ENCODE results near the gene GPR52.
A peak's percentile ranks its signal among the peaks of the same experiment; 100 is the strongest.

The GPR52 gene

DNA sequence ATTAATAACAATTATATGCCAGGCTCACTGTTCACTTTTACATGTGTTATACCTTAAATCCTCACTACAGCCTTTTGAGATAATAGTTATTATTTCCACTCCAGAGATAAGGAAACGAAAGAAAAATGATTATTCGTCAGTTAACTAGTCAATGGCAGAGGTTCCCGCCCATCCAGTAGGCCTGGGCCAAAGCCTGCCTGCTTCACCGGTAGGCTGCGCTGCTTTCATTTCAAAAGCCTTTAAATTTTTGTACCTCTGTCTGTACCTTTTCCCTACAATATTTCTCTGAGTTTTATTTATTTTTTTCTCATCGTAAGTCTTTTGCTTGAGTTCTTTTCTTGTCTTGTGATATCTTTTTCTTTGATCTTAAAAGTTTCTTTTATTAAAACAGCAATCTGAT, 3.6 kb downstream of the GPR52 start:
- Histone ChIP-seq H3K4me3 (ENCODE audit: insufficient read depth, low read length, poor library complexity, severe bottlenecking) (no peak overlapping the region), H3K79me2 (ENCODE audit: insufficient read depth, low read length) (no peaks in the 10 kb centered on the region; the same call in 1 of the 2 replicates), H3K9ac (ENCODE audit: low read length) (no peak overlapping the region), H3K4me2 (ENCODE audit: low read depth, low read length, poor library complexity, severe bottlenecking) (no peak overlapping the region), H3F3A (ENCODE audit: insufficient read depth) (0 out of 2 replicates have a peak, but pooled peaks cover 17% of the 10 kb centered on the region), H3K27ac (ENCODE audit: low read depth, low read length) (no peak overlapping the region), H3K9me3 (ENCODE audit: insufficient read depth, low read length) (no peaks in the 10 kb centered on the region), H3K27me3 (ENCODE audit: low read length) (no peaks in the 10 kb centered on the region), H4K20me1 (ENCODE audit: low read depth, low read length) (no peaks in the 10 kb centered on the region), H2AFZ (ENCODE audit: low read depth, low read length, severe bottlenecking) (no peak overlapping the region), H3K9me2 (replicated peaks; ENCODE audit: insufficient read depth, low read length) (no peaks in the 10 kb centered on the region), H3K36me3 (ENCODE audit: low read length) (no peaks in the 10 kb centered on the region)
- no peak for TF ChIP-seq EZH2phosphoT487 (conservative IDR thresholded peaks at IDR 0.05; ENCODE audit: low read length)
- TF ChIP-seq, protein P1, sequence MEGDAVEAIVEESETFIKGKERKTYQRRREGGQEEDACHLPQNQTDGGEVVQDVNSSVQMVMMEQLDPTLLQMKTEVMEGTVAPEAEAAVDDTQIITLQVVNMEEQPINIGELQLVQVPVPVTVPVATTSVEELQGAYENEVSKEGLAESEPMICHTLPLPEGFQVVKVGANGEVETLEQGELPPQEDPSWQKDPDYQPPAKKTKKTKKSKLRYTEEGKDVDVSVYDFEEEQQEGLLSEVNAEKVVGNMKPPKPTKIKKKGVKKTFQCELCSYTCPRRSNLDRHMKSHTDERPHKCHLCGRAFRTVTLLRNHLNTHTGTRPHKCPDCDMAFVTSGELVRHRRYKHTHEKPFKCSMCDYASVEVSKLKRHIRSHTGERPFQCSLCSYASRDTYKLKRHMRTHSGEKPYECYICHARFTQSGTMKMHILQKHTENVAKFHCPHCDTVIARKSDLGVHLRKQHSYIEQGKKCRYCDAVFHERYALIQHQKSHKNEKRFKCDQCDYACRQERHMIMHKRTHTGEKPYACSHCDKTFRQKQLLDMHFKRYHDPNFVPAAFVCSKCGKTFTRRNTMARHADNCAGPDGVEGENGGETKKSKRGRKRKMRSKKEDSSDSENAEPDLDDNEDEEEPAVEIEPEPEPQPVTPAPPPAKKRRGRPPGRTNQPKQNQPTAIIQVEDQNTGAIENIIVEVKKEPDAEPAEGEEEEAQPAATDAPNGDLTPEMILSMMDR (IDR thresholded peaks at IDR 0.05; ENCODE audit: insufficient read depth, low read length, poor library complexity, severe bottlenecking), result no peak

GRCh38 chr1:174465855-174466254, 18.1 kb downstream of the GPR52 start:
- no peak overlapping the region for H3K4me2 ChIP-seq (ENCODE audit: low read depth, low read length, poor library complexity, severe bottlenecking)
- peak overlapping the region; percentile 39; the same call in 1 of the 2 replicates for H3K27ac ChIP-seq (ENCODE audit: low read depth, low read length)
- 0 out of 2 replicates have a peak, but pooled peaks cover 2% of the 10 kb centered on the region for H3F3A ChIP-seq (ENCODE audit: insufficient read depth)
- peaks cover 6% of the 10 kb centered on the region; the same call in 1 of the 2 replicates for H3K36me3 ChIP-seq (ENCODE audit: low read length)
- TF ChIP-seq EZH2phosphoT487 (conservative IDR thresholded peaks at IDR 0.05; ENCODE audit: low read length), result no peak
- TF ChIP-seq, protein P1 (IDR thresholded peaks at IDR 0.05; ENCODE audit: insufficient read depth, low read length, poor library complexity, severe bottlenecking), result no peak
- H3K4me3 ChIP-seq (ENCODE audit: insufficient read depth, low read length, poor library complexity, severe bottlenecking), result no peak overlapping the region
- H3K27me3 ChIP-seq (ENCODE audit: low read length), result no peaks in the 10 kb centered on the region
- 0 out of 2 replicates have a peak, but pooled peaks cover 5% of the 10 kb centered on the region for H3K9me3 ChIP-seq (ENCODE audit: insufficient read depth, low read length)
- H2AFZ ChIP-seq (ENCODE audit: low read depth, low read length, severe bottlenecking), result no peak overlapping the region
- H4K20me1 ChIP-seq (ENCODE audit: low read depth, low read length), result no peaks in the 10 kb centered on the region; the same call in 1 of the 2 replicates
- no peaks in the 10 kb centered on the region for H3K79me2 ChIP-seq (ENCODE audit: insufficient read depth, low read length)
- no peak overlapping the region for H3K9ac ChIP-seq (ENCODE audit: low read length)
- H3K9me2 ChIP-seq (replicated peaks; ENCODE audit: insufficient read depth, low read length), result no peaks in the 10 kb centered on the region

GRCh38 chr1:174466607-174467006, 18.8 kb downstream of the GPR52 start:
- H3K9me3 ChIP-seq (ENCODE audit: insufficient read depth, low read length), result 0 out of 2 replicates have a peak, but pooled peaks cover 5% of the 10 kb centered on the region
- no peaks in the 10 kb centered on the region for H3K27me3 ChIP-seq (ENCODE audit: low read length)
- no peak overlapping the region for H3K4me2 ChIP-seq (ENCODE audit: low read depth, low read length, poor library complexity, severe bottlenecking)
- no peaks in the 10 kb centered on the region for H3K9me2 ChIP-seq (replicated peaks; ENCODE audit: insufficient read depth, low read length)
- H3K27ac ChIP-seq (ENCODE audit: low read depth, low read length), result no peak overlapping the region
- H3K36me3 ChIP-seq (ENCODE audit: low read length), result peaks cover 11% of the 10 kb centered on the region; the same call in 1 of the 2 replicates
- H4K20me1 ChIP-seq (ENCODE audit: low read depth, low read length), result no peaks in the 10 kb centered on the region; the same call in 1 of the 2 replicates
- H3K4me3 ChIP-seq (ENCODE audit: insufficient read depth, low read length, poor library complexity, severe bottlenecking), result no peak overlapping the region
- no peak overlapping the region for H3K9ac ChIP-seq (ENCODE audit: low read length)
- H3F3A ChIP-seq (ENCODE audit: insufficient read depth), result 0 out of 2 replicates have a peak, but pooled peaks cover 2% of the 10 kb centered on the region
- TF ChIP-seq, protein P1 (IDR thresholded peaks at IDR 0.05; ENCODE audit: insufficient read depth, low read length, poor library complexity, severe bottlenecking), result no peak
- TF ChIP-seq EZH2phosphoT487 (conservative IDR thresholded peaks at IDR 0.05; ENCODE audit: low read length), result no peak
- H3K79me2 ChIP-seq (ENCODE audit: insufficient read depth, low read length), result no peaks in the 10 kb centered on the region
- no peak overlapping the region for H2AFZ ChIP-seq (ENCODE audit: low read depth, low read length, severe bottlenecking)
